Left forelimb (tissue), 1 donor: Measurements from ENCODE around the gene RPL22L1.
"Not testable (repeated sequence)": the region's sequence is repeated elsewhere in the genome, so short reads cannot be mapped to it uniquely, and the experiment has no call there.

ENCODE experiments used
- DNase-seq: peaks from one replicate; pipeline ENCODE4 v3.0.0-alpha.2; 2018; ENCODE audit warnings: low spot score

Gene RPL22L1

GRCh38 chr3:170829546-170830272 lies 40.3 kb downstream of the RPL22L1 start:
- no peak for DNase-seq

GRCh38 chr3:170826047-170826446 lies 43.9 kb downstream of the RPL22L1 start:
- DNase-seq: no peak

- not testable (repeated sequence) for DNase-seq
These were observed 46.4 kb downstream of the RPL22L1 start for GRCh38 chr3:170823562-170823961.

- not testable (repeated sequence) for DNase-seq
These were observed 51.7 kb downstream of the RPL22L1 start for GRCh38 chr3:170818325-170818724.

- not testable (repeated sequence) for DNase-seq
These were observed 52.5 kb downstream of the RPL22L1 start for GRCh38 chr3:170817471-170817870.

- no peak for DNase-seq
These were observed 53.2 kb downstream of the RPL22L1 start for GRCh38 chr3:170816841-170817240.

- no peak for DNase-seq
These were observed 53.7 kb downstream of the RPL22L1 start for GRCh38 chr3:170816341-170816740.

GRCh38 chr3:170815936-170816335 lies 54.1 kb downstream of the RPL22L1 start:
- no peak for DNase-seq

- no peak for DNase-seq
These were observed 54.7 kb downstream of the RPL22L1 start for GRCh38 chr3:170815340-170815739.
